Panc1 (cell line): ENCODE results near the gene ASPRV1. TPM values are rescaled to one million over a fixed set of nuclear protein-coding genes. Genes with fewer than 3 reads are reported as not detected.
"Not testable (repeated sequence)": the region's sequence is repeated elsewhere in the genome, so short reads cannot be mapped to it uniquely, and the experiment has no call there.

Experiments used
- ATAC-seq: fragments of 200-7000 bp; cut with Tn5 transposase; 2 replicates; pipeline ENCODE4 v1.9.1; 2020; ENCODE audit warnings: mild to moderate bottlenecking, moderate library complexity
- BruUV-seq: library from RNA; stranded (reverse); fragments of 400-500 nt; replicated peaks from 2 replicates; lab custom pipeline; 2021; lab: Mats Ljungman, UMichigan
- CTCF ChIA-PET: fragments of 300-600 bp; sonication (Branson Sonifier 250); formaldehyde crosslinking; loops from one replicate; lab custom pipeline; 2022; ENCODE audit warnings: antibody characterized with exemption; lab: Charles Lee
- POLR2A ChIA-PET: fragments of 300-600 bp; sonication (Branson Sonifier 250); formaldehyde crosslinking; loops from one replicate; lab custom pipeline; 2022; ENCODE audit warnings: antibody characterized with exemption; lab: Charles Lee
- DNase-seq: peaks from one replicate; pipeline ENCODE4 v3.0.0-alpha.2; 2010; ENCODE audit warnings: low read depth, low spot score
- H3K27ac ChIP-seq: 2 replicates; pipeline ENCODE4 v1.5.1; 2011; ENCODE audit warnings: mild to moderate bottlenecking, low read length, inconsistent platforms
- H3K27me3 ChIP-seq: fragments of 200-500 bp; sonication (Bioruptor generic); 2 replicates; pipeline ENCODE4 v1.6.0; 2014; ENCODE audit warnings: low read length, inconsistent platforms; ENCODE audit not compliant: control insufficient read depth, insufficient read depth
- H3K36me3 ChIP-seq: fragments of 200-500 bp; sonication (Bioruptor generic); 2 replicates; pipeline ENCODE4 v1.5.1; 2014; ENCODE audit warnings: inconsistent platforms, mild to moderate bottlenecking, low read length, moderate library complexity; ENCODE audit not compliant: control insufficient read depth, insufficient read depth
- H3K4me1 ChIP-seq: 2 replicates; pipeline ENCODE4 v1.5.1; 2011; ENCODE audit warnings: inconsistent platforms, mild to moderate bottlenecking, low read length, moderate library complexity; ENCODE audit not compliant: control insufficient read depth, insufficient read depth
- H3K4me3 ChIP-seq, 2 experiments: 2 replicates each; pipeline ENCODE4 v1.5.1; 2011 to 2012; ENCODE audit warnings: low read depth in 2 of 2, low read length in 2 of 2, mild to moderate bottlenecking in 2 of 2, inconsistent platforms in 1 of 2, moderate library complexity in 1 of 2
- H3K9me3 ChIP-seq: fragments of 200-500 bp; sonication (Bioruptor generic); 2 replicates; pipeline ENCODE4 v1.5.1; 2014; ENCODE audit warnings: low read depth, mild to moderate bottlenecking, inconsistent platforms, low read length, moderate library complexity; ENCODE audit not compliant: control insufficient read depth, insufficient read depth
- TCF7L2 ChIP-seq: IDR thresholded peaks from 2 replicates; pipeline ENCODE4 v1.6.1; 2011; ENCODE audit warnings: mild to moderate bottlenecking, low read depth, low read length, inconsistent platforms
- in situ Hi-C: cut with HindIII; loops from 2 replicates; pipeline ENCODE4 v1.10.0; 2016; ENCODE audit warnings: low sequenced_read_pairs, low pct_unique_long_range_greater_than_20kb
- intact Hi-C: fragments of 100-400 bp; cut with micrococcal nuclease; formaldehyde crosslinking; loops from one replicate; pipeline ENCODE4 v1.10.0; 2022; ENCODE audit not compliant: unreplicated experiment
- total RNA-seq: library from RNA; stranded (reverse); gene quantifications from one replicate; pipeline ENCODE4 v1.2.1, GENCODE V29; 2021; ENCODE audit not compliant: unreplicated experiment
- TF ChIP-seq, protein P1 (sequence below): fragments of 450-650 bp; IDR thresholded peaks from 2 replicates; pipeline ENCODE4 v1.5.1; 2017; ENCODE audit warnings: mild to moderate bottlenecking
- TF ChIP-seq, protein P2 (sequence below), 2 experiments: IDR thresholded peaks; 2 replicates each; pipeline ENCODE4 v1.6.1; 2011 to 2012; ENCODE audit warnings: low read depth in 2 of 2, control low read depth in 1 of 2, low read length in 1 of 2, mild to moderate bottlenecking in 1 of 2, moderate library complexity in 1 of 2; ENCODE audit not compliant: insufficient read depth in 1 of 2

The ASPRV1 gene
- total RNA-seq, 1 experiment from 2014 or later: 0.21 TPM

DNA sequence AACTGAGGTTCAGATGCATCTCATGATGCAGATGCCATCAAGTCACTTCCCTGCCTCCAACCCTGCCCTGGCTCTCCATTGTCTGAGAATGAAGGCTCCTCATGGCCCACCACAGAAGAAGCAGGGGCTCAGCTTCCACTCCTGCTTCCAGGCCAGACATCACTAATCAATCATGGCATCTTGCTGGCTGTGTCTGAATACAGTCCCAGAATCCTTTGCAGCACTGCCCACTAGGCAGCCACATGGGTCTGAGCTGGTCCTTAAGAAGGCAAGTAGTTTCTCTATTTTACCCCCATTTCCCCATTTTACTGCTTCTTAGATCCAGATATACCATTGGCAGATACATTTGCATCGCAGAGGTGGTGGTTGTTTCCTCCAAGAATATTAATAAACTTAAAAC lies 7.3 kb downstream of the ASPRV1 start:
- ATAC-seq (no peak), DNase-seq (no peak)
- TF ChIP-seq TCF7L2: no peak
- TF ChIP-seq, protein P1, sequence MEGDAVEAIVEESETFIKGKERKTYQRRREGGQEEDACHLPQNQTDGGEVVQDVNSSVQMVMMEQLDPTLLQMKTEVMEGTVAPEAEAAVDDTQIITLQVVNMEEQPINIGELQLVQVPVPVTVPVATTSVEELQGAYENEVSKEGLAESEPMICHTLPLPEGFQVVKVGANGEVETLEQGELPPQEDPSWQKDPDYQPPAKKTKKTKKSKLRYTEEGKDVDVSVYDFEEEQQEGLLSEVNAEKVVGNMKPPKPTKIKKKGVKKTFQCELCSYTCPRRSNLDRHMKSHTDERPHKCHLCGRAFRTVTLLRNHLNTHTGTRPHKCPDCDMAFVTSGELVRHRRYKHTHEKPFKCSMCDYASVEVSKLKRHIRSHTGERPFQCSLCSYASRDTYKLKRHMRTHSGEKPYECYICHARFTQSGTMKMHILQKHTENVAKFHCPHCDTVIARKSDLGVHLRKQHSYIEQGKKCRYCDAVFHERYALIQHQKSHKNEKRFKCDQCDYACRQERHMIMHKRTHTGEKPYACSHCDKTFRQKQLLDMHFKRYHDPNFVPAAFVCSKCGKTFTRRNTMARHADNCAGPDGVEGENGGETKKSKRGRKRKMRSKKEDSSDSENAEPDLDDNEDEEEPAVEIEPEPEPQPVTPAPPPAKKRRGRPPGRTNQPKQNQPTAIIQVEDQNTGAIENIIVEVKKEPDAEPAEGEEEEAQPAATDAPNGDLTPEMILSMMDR: no peak
- intact Hi-C loops (no loop called here), in situ Hi-C loops (no loop called here)
- Histone ChIP-seq H3K9me3 (no peaks in the 10 kb centered on the region), H3K4me1 (no peaks in the 10 kb centered on the region), H3K27me3 (no peaks in the 10 kb centered on the region), H3K4me3 (no peak overlapping the region), H3K36me3 (no peaks in the 10 kb centered on the region), H3K27ac (no peak overlapping the region)
- CTCF ChIA-PET: no interaction called here
- POLR2A ChIA-PET: no interaction called here
- BruUV-seq: no TSS peak

DNA sequence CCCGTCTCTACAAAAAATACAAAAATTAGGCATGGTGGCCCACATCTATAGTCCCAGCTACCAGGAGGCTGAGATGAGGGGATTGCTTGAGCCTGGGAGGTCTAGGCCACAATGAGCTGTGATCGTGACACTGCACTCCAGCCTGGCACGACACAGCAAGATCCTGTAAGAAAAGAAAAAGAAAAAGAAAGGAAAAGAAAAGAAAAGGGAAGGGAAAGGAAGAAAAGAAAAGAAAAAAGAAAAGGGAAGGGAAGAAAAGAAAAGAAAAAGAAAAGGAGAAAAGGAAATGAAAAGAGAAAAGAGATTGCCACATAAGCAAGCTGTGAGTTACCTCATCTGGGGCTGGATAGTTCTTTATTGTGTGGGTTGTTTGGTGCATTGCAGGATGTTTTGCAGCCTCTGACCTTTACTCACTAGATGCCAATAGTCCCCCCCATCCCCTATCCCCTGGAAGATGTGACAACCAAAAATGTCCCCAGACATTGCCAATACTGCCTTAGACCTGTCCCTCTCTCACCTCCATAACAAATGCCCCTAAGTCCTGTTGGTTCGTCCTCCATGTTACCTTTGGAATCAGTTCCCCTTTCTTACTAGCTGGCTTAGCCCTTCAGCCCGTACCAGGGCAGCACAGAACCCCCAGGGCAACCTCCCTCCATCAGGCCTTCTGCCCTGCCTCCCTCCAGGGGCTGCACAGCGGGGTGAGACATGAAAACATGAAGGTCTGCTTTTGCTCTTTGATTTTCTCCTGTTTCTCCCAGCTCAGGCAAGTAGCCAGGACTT lies 8.9 kb downstream of the ASPRV1 start:
- Histone ChIP-seq H3K4me1 (peaks cover 8% of the 10 kb centered on the region), H3K36me3 (no peaks in the 10 kb centered on the region), H3K9me3 (no peaks in the 10 kb centered on the region), H3K4me3 (no peak overlapping the region), H3K27ac (no peak overlapping the region), H3K27me3 (no peaks in the 10 kb centered on the region)
- TF ChIP-seq, protein P2, sequence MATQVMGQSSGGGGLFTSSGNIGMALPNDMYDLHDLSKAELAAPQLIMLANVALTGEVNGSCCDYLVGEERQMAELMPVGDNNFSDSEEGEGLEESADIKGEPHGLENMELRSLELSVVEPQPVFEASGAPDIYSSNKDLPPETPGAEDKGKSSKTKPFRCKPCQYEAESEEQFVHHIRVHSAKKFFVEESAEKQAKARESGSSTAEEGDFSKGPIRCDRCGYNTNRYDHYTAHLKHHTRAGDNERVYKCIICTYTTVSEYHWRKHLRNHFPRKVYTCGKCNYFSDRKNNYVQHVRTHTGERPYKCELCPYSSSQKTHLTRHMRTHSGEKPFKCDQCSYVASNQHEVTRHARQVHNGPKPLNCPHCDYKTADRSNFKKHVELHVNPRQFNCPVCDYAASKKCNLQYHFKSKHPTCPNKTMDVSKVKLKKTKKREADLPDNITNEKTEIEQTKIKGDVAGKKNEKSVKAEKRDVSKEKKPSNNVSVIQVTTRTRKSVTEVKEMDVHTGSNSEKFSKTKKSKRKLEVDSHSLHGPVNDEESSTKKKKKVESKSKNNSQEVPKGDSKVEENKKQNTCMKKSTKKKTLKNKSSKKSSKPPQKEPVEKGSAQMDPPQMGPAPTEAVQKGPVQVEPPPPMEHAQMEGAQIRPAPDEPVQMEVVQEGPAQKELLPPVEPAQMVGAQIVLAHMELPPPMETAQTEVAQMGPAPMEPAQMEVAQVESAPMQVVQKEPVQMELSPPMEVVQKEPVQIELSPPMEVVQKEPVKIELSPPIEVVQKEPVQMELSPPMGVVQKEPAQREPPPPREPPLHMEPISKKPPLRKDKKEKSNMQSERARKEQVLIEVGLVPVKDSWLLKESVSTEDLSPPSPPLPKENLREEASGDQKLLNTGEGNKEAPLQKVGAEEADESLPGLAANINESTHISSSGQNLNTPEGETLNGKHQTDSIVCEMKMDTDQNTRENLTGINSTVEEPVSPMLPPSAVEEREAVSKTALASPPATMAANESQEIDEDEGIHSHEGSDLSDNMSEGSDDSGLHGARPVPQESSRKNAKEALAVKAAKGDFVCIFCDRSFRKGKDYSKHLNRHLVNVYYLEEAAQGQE (IDR thresholded peaks at IDR 0.05; ENCODE audit: insufficient read depth in 1 of 2, low read depth in 2 of 2, low read length in 1 of 2): no peak
- TF ChIP-seq TCF7L2: no peak
- no TSS peak for BruUV-seq
- ChIA-PET POLR2A (interaction anchor here (0.6 to 0.7 kb wide), 2 partner anchors 341 to 376 kb away, joined by 3 to 4 read pairs; no protein-coding TSS in a partner anchor), CTCF (no interaction called here)
- DNase-seq (no peak), ATAC-seq (no peak)
- intact Hi-C loops: no loop called here
- in situ Hi-C loops: no loop called here

DNA sequence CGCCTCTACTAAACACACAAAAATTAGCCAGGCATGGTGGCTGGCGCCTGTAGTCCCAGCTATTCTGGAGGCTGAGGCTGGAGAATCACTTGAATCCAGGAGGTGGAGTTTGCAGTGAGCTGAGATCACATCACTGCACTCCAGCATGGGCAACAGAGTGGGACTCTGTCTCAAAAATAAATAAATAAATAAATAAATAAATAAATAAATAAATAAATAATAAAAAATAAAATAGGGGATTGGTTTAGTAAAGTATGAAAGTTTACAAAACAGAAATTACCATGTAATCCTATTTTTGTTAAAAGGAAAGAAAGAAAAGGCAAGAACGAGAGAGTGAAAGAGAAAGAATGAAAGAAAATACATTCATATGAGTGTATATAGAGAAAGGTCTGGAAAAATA lies 10.8 kb downstream of the ASPRV1 start:
- CTCF ChIA-PET, in situ Hi-C loops, POLR2A ChIA-PET, BruUV-seq, H3K4me3 ChIP-seq, H3K27ac ChIP-seq, H3K9me3 ChIP-seq, H3K36me3 ChIP-seq, ATAC-seq, intact Hi-C loops, DNase-seq, H3K27me3 ChIP-seq: not testable (repeated sequence)
- H3K4me1 ChIP-seq: peaks cover 23% of the 10 kb centered on the region
